HG03520 (cell line): ENCODE results near the gene SWSAP1.
"Not testable (repeated sequence)": the region's sequence is repeated elsewhere in the genome, so short reads cannot be mapped to it uniquely, and the experiment has no call there.

Experiments used
- ATAC-seq: cut with Tn5 transposase; IDR thresholded peaks from one replicate; pipeline ENCODE4 v1.9.1; 2021; ENCODE audit warnings: mild to moderate bottlenecking, moderate library complexity; ENCODE audit not compliant: unreplicated experiment

SWSAP1 gene

GRCh38 chr19:11374433-11375142 is at the start of gene SWSAP1:
Gene SWSAP1 (plus strand): TSS chr19:11374666. CDS start chr19:11374681, 15 bp downstream.
- peak; percentile 85 for ATAC-seq

GRCh38 chr19:11324748-11325389 is 49.6 kb upstream of the SWSAP1 start:
- no peak for ATAC-seq

- no peak for ATAC-seq
Measured at GRCh38 chr19:11325544-11325943, 48.9 kb upstream of the SWSAP1 start.

- ATAC-seq = no peak
Measured at GRCh38 chr19:11330127-11330526, 44.3 kb upstream of the SWSAP1 start.

- ATAC-seq = no peak
Measured at GRCh38 chr19:11331502-11331901, 43.0 kb upstream of the SWSAP1 start.

GRCh38 chr19:11332822-11333221 is 41.6 kb upstream of the SWSAP1 start:
- no peak for ATAC-seq

GRCh38 chr19:11333838-11334237 is 40.6 kb upstream of the SWSAP1 start:
- ATAC-seq = not testable (repeated sequence)

- no peak for ATAC-seq
Measured at GRCh38 chr19:11335449-11336146, 38.9 kb upstream of the SWSAP1 start.

- no peak for ATAC-seq
Measured at GRCh38 chr19:11337080-11337479, 37.4 kb upstream of the SWSAP1 start.

- ATAC-seq = no peak
Measured at GRCh38 chr19:11338121-11338520, 36.3 kb upstream of the SWSAP1 start.

- ATAC-seq = no peak
Measured at GRCh38 chr19:11338569-11339253, 35.8 kb upstream of the SWSAP1 start.

- ATAC-seq = peak; percentile 58
Measured at GRCh38 chr19:11339254-11340098, 35.0 kb upstream of the SWSAP1 start, which contains the start of gene RAB3D. Gene RAB3D (minus strand): TSS chr19:11339657. CDS start chr19:11337399, 2,258 bp downstream.

- not testable (repeated sequence) for ATAC-seq
Measured at GRCh38 chr19:11340099-11340467, 34.4 kb upstream of the SWSAP1 start.

- ATAC-seq = no peak
Measured at GRCh38 chr19:11342429-11342828, 32.0 kb upstream of the SWSAP1 start.

- no peak for ATAC-seq
Measured at GRCh38 chr19:11345122-11345803, 29.2 kb upstream of the SWSAP1 start.

- peak; percentile 86 for ATAC-seq
Measured at GRCh38 chr19:11346104-11346940, 28.1 kb upstream of the SWSAP1 start, which contains the start of the genes CCDC159 and TMEM205. Gene CCDC159 (plus strand): TSS chr19:11346519. CDS start chr19:11346607, 88 bp downstream. Gene TMEM205 (minus strand): TSS chr19:11346268. CDS start chr19:11345619, 649 bp downstream.

- no peak for ATAC-seq
Measured at GRCh38 chr19:11347546-11348039, 26.9 kb upstream of the SWSAP1 start.

- no peak for ATAC-seq
Measured at GRCh38 chr19:11349171-11349570, 25.3 kb upstream of the SWSAP1 start.
